Effector CD4-positive, alpha-beta T cell (primary cell): ENCODE data around the gene MYO7B.
A peak's percentile ranks its signal among the peaks of the same experiment; 100 is the strongest.
"Not testable (repeated sequence)": the region's sequence is repeated elsewhere in the genome, so short reads cannot be mapped to it uniquely, and the experiment has no call there.

Source experiments
- DNase-seq: peaks from one replicate; pipeline ENCODE4 v3.0.0-alpha.2; 2020

Gene MYO7B

GRCh38 chr2:127524198-127524834 lies 11.2 kb upstream of the MYO7B start:
- not testable (repeated sequence) for DNase-seq

- no peak for DNase-seq
These were observed 9.8 kb upstream of the MYO7B start for GRCh38 chr2:127525691-127526131.

GRCh38 chr2:127526132-127527000 lies 9.1 kb upstream of the MYO7B start, which contains the start of gene IWS1:
IWS1 (minus strand) TSS chr2:127526489; CDS start chr2:127526208, 281 bp downstream.
- DNase-seq = peak; percentile 91

- DNase-seq = peak; percentile 2
These were observed 8.3 kb upstream of the MYO7B start for GRCh38 chr2:127527001-127527804.

GRCh38 chr2:127528487-127528886 lies 7.0 kb upstream of the MYO7B start:
- no peak for DNase-seq

- not testable (repeated sequence) for DNase-seq
These were observed 6.1 kb upstream of the MYO7B start for GRCh38 chr2:127529416-127529815.

- no peak for DNase-seq
These were observed 5.0 kb upstream of the MYO7B start for GRCh38 chr2:127530245-127531140.

GRCh38 chr2:127531221-127531648 lies 4.2 kb upstream of the MYO7B start:
- no peak for DNase-seq

- DNase-seq = no peak
These were observed 3.2 kb upstream of the MYO7B start for GRCh38 chr2:127532296-127532695.

GRCh38 chr2:127535918-127536317 lies 435 bp downstream of the MYO7B start:
- DNase-seq = no peak

GRCh38 chr2:127536707-127537541 lies 1.4 kb downstream of the MYO7B start:
- DNase-seq = no peak

GRCh38 chr2:127537644-127538043 lies 2.2 kb downstream of the MYO7B start:
- no peak for DNase-seq

- DNase-seq = no peak
These were observed 6.3 kb downstream of the MYO7B start for GRCh38 chr2:127541809-127542208.

GRCh38 chr2:127542231-127542630 lies 6.7 kb downstream of the MYO7B start:
- no peak for DNase-seq

- not testable (repeated sequence) for DNase-seq
These were observed 7.6 kb downstream of the MYO7B start for GRCh38 chr2:127543013-127543501.

- no peak for DNase-seq
These were observed 9.7 kb downstream of the MYO7B start for GRCh38 chr2:127545189-127545588.

- no peak for DNase-seq
These were observed 10.3 kb downstream of the MYO7B start for GRCh38 chr2:127545796-127546195.

GRCh38 chr2:127546797-127547196 lies 11.3 kb downstream of the MYO7B start:
- DNase-seq = no peak

GRCh38 chr2:127551221-127551930 lies 15.9 kb downstream of the MYO7B start:
- no peak for DNase-seq

GRCh38 chr2:127552336-127552735 lies 16.9 kb downstream of the MYO7B start:
- DNase-seq = no peak
